GM18907 (cell line): ENCODE results near the gene NAV2.

Experiments
- ATAC-seq: cut with Tn5 transposase; IDR thresholded peaks from one replicate; pipeline ENCODE4 v1.9.1; 2021; ENCODE audit warnings: mild to moderate bottlenecking, moderate library complexity; ENCODE audit not compliant: unreplicated experiment

NAV2 gene

DNA sequence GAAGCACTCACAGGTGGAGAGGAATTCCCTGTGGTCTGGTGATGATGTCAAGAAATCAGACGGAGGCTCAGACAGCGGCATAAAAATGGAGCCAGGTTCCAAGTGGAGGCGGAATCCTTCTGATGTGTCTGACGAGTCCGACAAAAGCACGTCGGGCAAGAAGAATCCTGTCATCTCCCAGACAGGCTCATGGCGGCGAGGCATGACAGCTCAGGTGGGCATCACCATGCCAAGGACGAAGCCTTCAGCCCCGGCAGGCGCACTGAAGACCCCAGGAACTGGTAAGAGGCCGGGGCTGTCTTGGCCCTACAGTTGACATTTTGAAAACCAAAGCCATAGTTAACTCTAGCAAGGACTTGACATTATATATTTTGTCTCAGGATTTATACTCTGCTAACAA is 331.4 kb downstream of the NAV2 start:
- no peak for ATAC-seq

DNA sequence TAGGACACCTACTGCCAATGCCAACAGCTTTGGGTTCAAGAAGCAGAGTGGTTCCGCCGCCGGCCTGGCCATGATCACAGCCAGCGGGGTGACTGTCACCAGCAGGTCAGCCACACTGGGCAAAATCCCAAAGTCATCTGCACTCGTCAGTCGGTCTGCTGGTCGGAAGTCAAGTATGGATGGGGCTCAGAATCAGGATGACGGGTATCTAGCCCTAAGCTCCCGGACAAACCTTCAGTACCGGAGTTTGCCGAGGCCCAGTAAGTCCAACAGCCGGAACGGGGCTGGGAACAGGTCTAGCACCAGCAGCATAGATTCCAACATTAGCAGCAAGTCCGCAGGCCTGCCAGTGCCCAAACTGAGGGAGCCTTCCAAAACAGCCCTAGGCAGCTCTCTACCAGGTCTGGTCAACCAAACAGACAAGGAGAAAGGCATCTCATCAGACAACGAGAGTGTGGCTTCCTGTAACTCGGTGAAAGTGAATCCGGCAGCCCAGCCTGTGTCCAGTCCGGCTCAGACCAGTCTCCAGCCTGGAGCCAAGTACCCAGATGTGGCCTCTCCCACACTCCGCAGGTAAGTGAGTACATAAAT is 332.6 kb downstream of the NAV2 start:
- no peak for ATAC-seq

DNA sequence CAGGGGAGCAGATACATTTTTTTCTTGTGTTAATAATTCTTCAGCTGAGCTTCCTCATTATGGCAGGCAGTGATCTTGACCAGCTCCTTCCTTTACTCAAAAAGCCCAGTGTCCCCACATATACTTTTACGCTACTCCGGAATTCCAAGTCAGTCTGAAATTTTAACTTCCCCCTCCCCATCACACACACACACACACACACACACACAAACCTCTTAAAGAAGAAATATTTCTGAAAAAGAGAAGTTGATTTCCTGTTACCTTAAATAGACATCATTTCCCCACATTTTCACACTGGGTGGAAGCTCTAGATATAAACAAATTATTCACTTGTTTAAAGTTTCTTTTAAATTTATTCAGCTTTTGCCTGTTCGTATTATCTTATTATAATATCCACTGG is 333.8 kb downstream of the NAV2 start:
- ATAC-seq, result no peak

DNA sequence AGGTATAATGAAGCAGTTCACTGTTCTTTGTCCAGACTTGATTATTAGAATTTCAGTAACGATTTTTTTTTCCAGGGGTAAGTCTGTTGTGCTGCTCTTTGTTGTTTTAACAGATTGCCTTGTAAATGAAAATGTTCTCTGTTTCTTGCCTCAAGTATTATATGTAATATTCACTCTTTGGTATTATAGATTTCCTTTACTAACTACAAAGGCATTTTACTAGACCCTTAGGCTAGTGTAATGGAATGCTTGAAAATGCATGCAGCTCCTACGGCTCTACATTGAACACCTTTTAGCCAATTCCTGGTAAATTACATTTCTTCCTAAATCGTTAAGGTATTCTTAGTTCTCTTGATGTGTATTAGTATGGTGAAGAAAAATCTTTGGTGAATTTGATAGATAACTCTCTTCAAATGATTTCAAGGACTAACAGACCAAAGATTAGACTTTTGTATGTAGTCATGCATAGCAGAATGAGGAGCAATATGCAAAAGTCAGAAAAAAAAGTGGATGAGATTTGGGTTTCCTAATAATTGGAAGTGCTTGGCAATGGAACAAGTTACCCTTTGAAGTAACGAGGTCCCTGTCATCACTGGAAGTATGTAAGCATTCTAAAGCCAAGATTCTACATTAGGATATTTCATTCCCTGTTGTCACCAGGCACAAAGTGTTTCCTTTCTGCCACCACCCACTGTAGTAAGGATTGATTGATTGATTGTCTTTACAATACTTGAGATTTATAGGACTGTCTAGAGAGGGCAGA is 334.6 kb downstream of the NAV2 start:
- no peak for ATAC-seq

DNA sequence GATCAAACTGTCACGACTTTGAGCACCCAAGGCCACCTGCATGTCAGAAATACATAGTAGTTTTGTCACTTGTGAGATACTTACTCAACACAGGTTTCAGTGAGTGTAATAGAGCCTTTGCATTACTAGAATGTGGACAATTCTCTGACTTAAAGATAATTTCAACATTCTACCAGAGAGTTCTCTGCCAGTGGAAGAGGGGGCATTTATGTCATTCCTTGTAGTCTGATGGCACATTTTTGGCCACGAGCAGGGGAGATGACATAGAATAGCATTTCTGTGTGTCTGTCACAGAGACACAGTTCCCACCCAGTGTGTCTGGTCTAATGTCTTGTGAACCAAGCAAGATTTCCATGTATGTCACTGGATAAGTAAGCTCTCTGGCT is 335.1 kb downstream of the NAV2 start:
- ATAC-seq, result no peak

DNA sequence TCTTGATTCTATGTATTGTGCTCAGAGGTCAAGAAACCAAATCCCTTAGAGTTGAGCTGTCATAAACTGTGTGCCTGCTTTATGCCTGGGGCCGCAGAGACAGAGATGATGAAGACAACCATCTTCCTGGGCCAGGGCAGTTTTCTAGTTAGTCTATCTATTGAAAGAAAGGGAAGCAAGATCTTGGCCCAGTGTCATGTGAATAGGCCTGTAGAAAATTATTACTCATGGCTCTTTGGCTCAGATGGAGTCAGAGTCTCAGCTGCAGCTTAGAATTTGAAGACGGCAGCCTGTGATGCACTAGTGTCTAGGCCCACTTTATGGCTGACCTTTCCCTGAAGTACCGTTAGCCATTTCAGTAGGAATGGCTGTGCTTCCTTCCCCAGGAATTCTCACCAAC is 335.6 kb downstream of the NAV2 start:
- ATAC-seq, result no peak

DNA sequence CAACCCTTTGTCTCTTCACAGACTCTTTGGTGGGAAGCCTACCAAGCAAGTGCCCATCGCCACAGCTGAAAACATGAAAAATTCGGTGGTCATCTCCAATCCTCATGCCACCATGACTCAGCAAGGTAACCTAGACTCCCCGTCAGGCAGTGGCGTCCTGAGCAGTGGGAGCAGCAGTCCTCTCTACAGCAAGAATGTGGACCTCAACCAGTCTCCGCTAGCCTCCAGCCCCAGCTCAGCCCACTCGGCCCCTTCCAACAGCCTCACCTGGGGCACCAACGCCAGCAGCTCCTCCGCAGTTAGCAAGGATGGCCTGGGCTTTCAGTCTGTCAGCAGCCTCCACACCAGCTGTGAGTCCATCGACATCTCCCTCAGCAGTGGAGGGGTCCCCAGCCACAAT is 336.1 kb downstream of the NAV2 start:
- no peak for ATAC-seq

DNA sequence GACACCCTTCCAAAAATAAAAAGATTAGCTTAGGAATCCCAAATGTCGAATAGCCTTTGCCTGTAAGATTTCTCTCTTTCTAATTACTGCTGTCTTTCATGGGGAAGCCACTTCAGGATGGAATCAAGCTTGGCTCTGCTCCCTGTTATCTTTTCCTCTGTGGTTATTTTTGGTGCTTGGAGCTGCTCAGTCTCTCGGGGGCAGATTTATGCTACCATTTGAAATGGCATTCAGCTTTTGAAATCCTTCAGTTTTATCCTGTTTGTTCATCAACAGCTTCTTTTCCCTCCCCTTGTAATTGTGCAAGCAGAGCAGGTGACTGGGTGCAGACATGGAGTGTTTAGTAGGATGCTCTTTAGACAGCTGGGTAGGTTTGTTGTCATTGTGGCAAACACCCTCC is 336.6 kb downstream of the NAV2 start:
- ATAC-seq, result no peak

DNA sequence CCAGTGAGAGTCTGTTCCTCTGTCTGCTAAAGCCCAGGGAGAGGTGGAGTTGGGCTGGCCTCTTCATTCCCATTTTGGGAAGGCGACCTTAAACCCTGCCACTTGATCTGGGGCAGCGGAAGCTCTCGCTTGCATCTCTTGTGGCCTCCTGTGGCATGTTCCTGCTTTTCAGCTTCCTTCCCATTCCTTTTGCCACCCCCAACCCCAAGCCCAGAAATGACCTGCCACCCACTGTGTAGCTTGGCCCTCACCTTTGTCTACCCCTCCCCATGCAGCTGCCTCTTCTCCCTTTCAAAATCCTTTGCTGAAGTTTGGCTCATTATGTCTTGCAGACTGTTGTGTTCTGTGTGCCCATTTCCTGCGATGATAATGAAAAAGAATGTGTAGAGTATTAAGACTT is 337.4 kb downstream of the NAV2 start:
- ATAC-seq, result no peak

DNA sequence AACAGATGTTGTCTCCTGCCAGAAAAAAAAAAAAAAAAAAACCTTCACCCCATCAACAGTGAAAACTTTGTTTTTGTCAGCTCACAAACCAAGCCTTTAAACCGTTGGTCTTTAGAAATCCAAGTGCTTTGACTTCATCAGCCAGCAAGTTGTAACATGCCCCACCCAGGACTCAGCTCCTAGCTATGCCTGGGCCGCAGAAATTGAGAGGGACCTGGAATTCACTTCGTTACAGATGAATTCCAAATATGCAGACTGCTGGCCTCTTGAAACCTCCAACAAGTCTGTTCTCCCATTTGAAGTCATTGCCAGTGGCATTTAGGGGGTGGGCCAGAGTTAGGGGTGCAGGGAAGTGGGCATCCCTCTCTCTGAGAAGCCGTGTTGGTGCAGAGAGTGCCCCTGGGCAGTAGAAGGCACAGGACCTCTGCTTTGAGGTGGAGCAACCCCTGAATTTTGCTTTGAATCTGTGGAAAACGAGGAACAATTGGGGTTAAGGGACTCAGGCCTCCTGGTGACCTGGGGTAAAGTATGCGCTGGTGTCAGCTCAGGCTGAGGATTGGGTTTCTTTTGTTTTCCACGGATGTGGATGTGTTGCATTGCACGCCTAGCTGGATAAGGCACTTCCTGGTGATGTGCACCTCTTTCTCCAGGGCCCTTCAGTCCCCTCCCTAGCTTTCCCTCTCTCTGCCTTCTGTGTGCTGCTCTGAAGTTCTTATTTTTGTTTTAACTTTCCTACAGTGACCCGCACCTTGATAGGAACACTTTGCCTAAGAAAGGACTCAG is 338.1 kb downstream of the NAV2 start:
- ATAC-seq, result no peak

DNA sequence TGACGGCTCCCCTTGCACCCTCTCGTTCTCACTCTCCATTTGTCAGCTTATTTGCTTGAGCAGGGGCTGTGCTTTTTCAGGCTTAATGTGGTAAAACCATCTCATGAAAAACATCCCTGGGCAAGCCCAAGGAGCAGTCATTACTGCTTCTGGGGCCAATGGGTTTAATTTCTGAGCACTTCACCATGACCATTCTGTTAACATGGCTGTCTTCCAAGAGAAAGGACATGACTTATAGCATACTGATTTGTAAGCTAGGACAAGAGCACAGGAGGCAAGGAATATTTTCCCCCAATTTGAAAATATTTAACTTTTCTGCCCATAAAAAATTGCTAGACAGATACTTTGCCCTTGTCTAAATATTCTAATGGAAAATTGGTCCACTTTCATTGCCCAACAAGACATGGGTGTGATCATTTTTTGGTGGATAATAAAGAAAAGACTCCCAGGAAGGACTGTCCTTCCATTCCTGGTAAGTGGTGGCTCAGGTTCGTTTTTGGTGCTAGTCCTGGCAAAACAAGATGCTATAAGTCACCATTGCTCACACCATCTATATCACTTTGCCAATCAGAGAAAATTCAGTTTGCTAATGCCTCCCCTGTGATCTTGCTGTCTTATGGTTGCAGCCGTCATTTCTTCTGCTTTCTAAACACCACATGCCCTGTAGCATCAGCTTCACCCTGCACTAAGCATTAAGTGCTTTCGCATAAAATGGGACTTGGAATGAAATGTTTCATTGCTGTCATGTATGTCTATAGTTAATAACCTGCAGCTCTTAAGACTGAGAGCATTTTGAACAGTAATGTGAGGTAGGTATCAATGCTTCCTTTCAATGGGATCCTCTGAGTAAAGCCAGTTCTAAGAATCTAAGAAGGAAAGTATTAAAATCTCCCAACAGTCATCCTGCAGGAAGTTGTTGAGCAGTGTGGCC is 339.1 kb downstream of the NAV2 start:
- ATAC-seq, result no peak

DNA sequence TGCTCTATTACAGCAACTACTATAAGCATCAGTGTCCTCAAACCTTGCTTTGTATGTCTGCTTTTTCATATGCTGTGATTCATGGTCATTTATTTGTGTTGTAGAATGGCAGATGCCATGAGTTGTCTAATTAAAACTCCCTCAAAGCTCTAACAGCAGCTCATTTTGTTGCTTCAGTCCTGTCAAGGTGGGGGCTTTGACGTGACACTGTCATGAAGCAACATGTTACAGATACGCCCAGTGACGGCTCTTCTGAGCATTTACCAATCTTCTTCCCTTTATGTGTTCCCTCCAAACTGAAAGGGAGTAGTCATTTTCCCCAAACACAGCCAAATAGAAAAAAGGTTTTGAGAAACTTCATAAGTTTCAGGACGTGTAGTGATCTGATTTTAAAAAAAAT is 340.9 kb downstream of the NAV2 start:
- ATAC-seq, result no peak

DNA sequence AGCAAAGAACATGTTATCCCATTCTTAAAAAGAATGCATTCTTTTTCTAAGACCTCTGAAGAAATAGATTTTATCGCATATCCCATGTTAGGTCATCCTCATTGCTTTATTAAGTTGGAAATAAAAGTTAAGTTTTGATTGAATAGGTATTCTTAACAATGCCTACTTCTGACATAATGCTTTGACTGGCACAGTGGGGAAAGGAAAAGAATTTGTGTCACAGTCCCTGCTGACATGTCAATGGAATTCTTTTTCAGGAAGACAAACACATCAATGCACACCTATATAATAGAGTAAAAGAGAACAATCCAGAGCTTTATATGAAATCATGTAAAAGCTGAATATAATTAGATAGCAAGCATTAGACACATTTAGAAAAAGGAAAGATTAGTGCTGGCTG is 341.9 kb downstream of the NAV2 start:
- no peak for ATAC-seq

DNA sequence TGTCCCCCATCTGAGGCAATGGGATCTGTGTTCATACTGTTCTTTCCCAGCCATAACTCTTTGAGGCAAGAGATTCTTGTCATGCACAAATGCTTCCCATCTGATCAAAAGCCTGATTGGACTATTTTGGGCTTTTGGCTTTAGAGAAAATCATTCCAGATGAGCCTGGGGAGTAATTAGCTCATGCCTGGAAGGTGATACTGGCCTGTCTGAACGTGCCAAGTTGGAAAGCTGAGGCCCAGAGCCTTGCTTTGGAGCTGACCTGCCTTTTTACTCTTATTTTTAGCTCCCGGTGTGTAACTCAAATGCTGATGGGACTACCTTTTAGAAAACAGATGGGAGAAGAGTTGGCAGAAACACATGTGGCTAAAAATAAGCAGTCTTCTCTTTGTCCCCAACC is 342.7 kb downstream of the NAV2 start:
- ATAC-seq, result no peak

DNA sequence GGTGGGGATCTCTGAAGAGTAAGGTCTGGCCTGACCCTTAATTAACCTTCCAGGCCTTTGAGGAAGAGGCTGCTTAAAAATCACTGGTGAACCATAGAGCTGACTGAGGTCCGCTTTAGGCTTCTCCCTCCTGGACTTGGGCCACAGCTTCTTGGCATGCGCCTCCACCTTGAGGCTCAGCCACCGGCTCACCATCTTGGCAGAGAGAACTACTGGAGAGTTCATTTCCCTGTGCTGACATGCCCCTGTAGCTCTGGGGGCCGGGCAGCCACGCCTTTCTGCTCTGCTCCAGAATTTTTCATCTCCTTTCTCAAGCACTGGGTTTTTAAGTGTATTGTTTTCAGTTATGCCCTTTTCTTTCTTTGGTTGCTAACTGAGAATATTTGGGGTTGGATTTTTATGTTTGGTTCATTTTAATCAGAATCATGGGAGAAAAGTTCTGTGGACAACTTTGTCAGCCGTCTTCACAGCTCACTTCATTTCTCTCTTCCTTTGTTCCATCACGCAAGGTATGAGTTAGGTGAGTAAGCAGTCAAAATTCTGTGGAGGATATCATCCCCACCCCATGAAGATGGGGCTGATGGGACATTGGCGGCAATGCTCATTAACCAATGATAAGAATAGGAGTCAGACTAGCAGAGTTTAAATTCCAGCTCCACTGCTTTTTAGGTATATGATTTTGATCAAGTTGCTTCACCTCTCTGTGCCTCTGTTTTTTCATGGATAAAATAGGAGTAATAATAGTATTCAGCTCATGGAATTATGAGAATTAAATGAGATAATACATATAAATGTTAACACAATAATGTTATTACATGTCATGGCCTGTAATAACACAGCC is 343.7 kb downstream of the NAV2 start:
- ATAC-seq, result no peak

DNA sequence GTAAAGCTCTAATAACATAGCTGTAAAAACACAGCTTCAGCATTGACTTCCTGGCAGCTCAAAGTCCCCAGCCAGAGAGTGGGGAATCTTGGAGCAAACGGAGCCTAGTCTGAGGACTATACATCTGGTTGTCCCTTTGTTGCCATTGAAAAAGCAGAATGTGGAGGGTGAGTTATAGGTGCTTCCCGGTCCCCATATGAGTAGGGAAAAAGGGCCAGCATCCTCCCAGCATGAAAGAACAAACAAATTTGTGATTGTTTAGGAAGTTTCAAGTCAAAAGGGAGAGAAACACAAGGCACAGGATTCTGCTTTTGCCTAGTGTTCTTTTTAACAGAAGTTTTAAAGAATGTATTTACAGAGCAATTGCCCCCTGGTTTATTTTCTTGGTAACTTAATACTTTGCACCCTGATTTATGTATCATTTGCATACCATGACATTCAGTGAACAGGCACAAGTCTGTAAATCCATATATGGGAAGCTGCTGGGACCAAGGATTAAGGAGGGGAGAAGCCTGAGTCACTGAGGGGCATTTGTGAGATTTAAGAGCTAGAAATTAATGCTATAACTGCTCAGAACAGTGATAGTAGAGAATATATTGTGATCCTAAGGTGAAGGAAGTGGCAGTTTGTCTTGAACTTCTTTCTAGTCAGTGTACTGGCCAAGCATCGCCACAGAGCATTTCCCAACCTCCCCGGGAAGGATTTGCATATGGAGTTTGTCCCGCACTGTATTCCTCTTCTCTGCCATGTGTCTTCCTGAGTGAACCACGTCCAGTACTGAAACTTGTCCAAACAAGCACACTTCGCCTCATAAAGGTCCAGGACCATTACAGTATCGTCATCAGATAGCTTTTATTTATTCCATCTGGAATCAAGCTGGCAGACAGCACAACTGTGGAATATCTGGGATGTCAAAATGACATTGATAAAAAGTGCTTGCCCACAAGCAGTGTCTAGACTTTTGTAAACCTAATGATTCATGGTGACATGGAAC is 344.6 kb downstream of the NAV2 start:
- no peak for ATAC-seq

DNA sequence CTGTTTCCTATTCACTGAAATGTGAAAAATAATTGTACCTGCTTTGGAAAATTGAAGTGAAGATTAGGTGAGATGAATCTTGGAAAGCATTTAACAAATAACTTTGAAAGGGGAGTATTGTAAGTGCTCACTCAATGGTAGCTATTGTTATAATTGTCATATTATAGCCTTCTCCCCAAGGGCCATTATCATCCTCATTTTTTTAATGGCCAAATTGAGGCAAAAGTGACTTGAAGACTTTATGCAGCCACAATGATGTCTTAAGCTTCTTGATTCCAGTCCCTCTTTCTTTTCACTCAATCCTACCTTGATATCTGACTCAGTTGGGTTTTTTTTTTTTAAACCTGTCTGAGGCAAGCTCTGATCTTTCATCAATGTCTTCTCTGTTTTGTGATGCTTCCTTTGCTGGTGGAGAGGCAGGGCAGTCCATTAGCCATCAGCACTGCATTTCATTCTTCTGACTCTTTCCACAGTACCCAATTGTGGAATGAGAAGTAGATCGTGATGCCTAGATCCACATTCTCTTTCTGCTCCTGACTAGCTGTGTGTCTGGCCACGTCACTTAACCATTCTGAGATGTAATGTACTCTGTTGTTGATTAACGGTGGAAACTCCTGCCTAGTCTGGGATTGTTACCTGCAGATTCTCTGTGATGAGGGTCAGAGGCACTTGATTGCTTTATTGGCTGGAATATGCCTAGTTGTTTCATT is 346.3 kb downstream of the NAV2 start:
- ATAC-seq, result no peak

DNA sequence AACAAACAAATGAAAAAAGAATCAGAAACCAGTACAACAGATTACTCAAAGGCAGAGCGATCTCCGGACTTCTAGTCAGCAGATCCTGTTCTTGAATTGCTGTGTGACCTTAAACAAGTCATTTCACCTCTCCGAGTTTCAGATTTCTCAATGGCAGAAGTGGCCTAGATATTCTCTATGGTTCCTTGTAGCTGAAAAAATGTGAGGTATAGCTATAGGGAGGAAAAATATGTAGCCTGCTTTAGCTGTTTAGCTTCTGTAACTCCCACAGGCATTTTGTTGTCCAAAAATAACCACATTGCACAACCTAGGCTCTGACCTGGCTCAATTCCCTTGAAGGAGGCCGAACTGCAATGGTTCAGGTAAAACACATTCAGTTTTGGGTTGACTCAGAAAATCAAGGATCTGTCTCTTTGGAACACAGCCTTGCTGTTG is 347.0 kb downstream of the NAV2 start:
- ATAC-seq, result no peak
